ENCODE data around the gene EPHB2. TPM values are rescaled to one million over a fixed set of nuclear protein-coding genes. Genes with fewer than 3 reads are reported as not detected.

The EPHB2 gene
- total RNA-seq, 4 donors from 2014 or later = 0.32 to 4.0 (median 1.7) TPM

- 85% methylated on average over 11 of the region's 11 CpGs for WGBS
Measured at GRCh38 chr1:22763487-22764200, 53.0 kb downstream of the EPHB2 start.

GRCh38 chr1:22767852-22768251 lies 57.2 kb downstream of the EPHB2 start:
- no peaks in the 10 kb centered on the region for H3K27me3 ChIP-seq
- WGBS = 97% methylated on average over 9 of the region's 9 CpGs

More at GRCh38 chr1:22763487-22764200, 53.0 kb downstream of the EPHB2 start:
- no peaks in the 10 kb centered on the region for H3K9me3 ChIP-seq
- H3K4me3 ChIP-seq = no peak overlapping the region
- no peak for TF ChIP-seq POLR2A (IDR thresholded peaks at IDR 0.05)
- no peaks in the 10 kb centered on the region for H3K27me3 ChIP-seq
- no peak for DNase-seq (ENCODE audit: low spot score in 2 of 2)
- no peaks in the 10 kb centered on the region for H3K36me3 ChIP-seq
- peaks cover 3% of the 10 kb centered on the region for H3K4me1 ChIP-seq
- no peak overlapping the region for H3K27ac ChIP-seq

DNA sequence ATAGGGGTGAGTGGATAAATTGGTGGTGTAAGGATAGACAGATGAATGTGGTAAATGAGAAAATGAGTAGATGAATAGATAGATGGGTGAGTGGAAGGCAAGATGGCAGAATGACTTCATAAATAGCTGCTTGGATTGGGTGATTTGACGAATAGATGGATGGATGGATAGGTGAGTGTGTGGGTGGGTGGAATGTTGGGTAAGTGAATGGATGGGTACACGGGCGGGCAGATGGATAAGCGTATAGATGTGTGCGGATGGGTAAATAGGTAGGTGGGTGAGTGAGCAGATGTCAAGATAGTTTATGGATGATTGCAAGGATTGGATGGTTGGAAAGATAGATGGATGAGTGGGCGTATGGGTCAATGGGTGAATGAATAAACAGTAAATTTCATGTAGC lies 59.3 kb downstream of the EPHB2 start:
- Histone ChIP-seq H3K4me3 (no peak overlapping the region), H3K27ac (no peak overlapping the region), H3K36me3 (no peaks in the 10 kb centered on the region), H3K27me3 (no peaks in the 10 kb centered on the region), H3K9me3 (no peaks in the 10 kb centered on the region), H3K4me1 (peaks cover 16% of the 10 kb centered on the region)
- TF ChIP-seq POLR2A (IDR thresholded peaks at IDR 0.05) = no peak
- TF ChIP-seq EP300 (IDR thresholded peaks at IDR 0.05) = no peak
- TF ChIP-seq, protein P1, sequence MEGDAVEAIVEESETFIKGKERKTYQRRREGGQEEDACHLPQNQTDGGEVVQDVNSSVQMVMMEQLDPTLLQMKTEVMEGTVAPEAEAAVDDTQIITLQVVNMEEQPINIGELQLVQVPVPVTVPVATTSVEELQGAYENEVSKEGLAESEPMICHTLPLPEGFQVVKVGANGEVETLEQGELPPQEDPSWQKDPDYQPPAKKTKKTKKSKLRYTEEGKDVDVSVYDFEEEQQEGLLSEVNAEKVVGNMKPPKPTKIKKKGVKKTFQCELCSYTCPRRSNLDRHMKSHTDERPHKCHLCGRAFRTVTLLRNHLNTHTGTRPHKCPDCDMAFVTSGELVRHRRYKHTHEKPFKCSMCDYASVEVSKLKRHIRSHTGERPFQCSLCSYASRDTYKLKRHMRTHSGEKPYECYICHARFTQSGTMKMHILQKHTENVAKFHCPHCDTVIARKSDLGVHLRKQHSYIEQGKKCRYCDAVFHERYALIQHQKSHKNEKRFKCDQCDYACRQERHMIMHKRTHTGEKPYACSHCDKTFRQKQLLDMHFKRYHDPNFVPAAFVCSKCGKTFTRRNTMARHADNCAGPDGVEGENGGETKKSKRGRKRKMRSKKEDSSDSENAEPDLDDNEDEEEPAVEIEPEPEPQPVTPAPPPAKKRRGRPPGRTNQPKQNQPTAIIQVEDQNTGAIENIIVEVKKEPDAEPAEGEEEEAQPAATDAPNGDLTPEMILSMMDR (IDR thresholded peaks at IDR 0.05) = no peak
- no peak for TF ChIP-seq POLR2AphosphoS5 (IDR thresholded peaks at IDR 0.05)
- no peak for DNase-seq (ENCODE audit: low spot score in 2 of 2)
- 94% methylated on average over 6 of the region's 6 CpGs for WGBS

More at GRCh38 chr1:22767852-22768251, 57.2 kb downstream of the EPHB2 start:
- Histone ChIP-seq H3K4me3 (no peak overlapping the region), H3K9me3 (no peaks in the 10 kb centered on the region), H3K36me3 (no peaks in the 10 kb centered on the region), H3K27ac (no peak overlapping the region), H3K4me1 (no peaks in the 10 kb centered on the region)
- no peak for DNase-seq (ENCODE audit: low spot score in 2 of 2)
- TF ChIP-seq POLR2A (IDR thresholded peaks at IDR 0.05) = no peak
- TF ChIP-seq POLR2AphosphoS5 (IDR thresholded peaks at IDR 0.05) = no peak
- TF ChIP-seq, protein P1 (IDR thresholded peaks at IDR 0.05) = no peak
- TF ChIP-seq EP300 (IDR thresholded peaks at IDR 0.05) = no peak

GRCh38 chr1:22772014-22772413 lies 61.4 kb downstream of the EPHB2 start:
- H3K4me1 ChIP-seq = peaks cover 16% of the 10 kb centered on the region
- H3K4me3 ChIP-seq = no peak overlapping the region
- WGBS = 92% methylated on average over 9 of the region's 13 CpGs
- H3K9me3 ChIP-seq = no peaks in the 10 kb centered on the region
- H3K27ac ChIP-seq = no peak overlapping the region
- no peaks in the 10 kb centered on the region for H3K27me3 ChIP-seq
- DNase-seq (ENCODE audit: low spot score in 2 of 2) = no peak
- TF ChIP-seq POLR2A (IDR thresholded peaks at IDR 0.05) = no peak
- TF ChIP-seq, protein P1 (IDR thresholded peaks at IDR 0.05) = no peak
- TF ChIP-seq POLR2AphosphoS5 (IDR thresholded peaks at IDR 0.05) = no peak
- TF ChIP-seq EP300 (IDR thresholded peaks at IDR 0.05) = no peak
- no peaks in the 10 kb centered on the region for H3K36me3 ChIP-seq

- WGBS = 43% methylated on average over 17 of the region's 17 CpGs
- Histone ChIP-seq H3K9me3 (no peaks in the 10 kb centered on the region), H3K27me3 (no peaks in the 10 kb centered on the region), H3K36me3 (no peaks in the 10 kb centered on the region), H3K4me1 (peaks cover 23% of the 10 kb centered on the region), H3K4me3 (no peak overlapping the region), H3K27ac (no peak overlapping the region)
- no peak for DNase-seq (ENCODE audit: low spot score in 2 of 2)
- TF ChIP-seq EP300 (IDR thresholded peaks at IDR 0.05) (no peak), POLR2A (IDR thresholded peaks at IDR 0.05) (no peak), POLR2AphosphoS5 (IDR thresholded peaks at IDR 0.05) (no peak)
- TF ChIP-seq, protein P1 (IDR thresholded peaks at IDR 0.05) = no peak
Measured at GRCh38 chr1:22773981-22774832, 63.6 kb downstream of the EPHB2 start.

Data from suprapubic skin (tissue), 4 donors.